HTERT RPE-1 (cell line): ENCODE data around the gene EPHA4.

Source experiments
- in situ Hi-C: fragments of 300-500 bp; cut with MboI; formaldehyde crosslinking; loops from 4 replicates; pipeline ENCODE4 v1.14.3; 2020; ENCODE audit warnings: low sequenced_read_pairs

EPHA4 gene

GRCh38 chr2:221448057-221448843, 123.9 kb downstream of the EPHA4 start:
- in situ Hi-C loops = no loop called here

DNA sequence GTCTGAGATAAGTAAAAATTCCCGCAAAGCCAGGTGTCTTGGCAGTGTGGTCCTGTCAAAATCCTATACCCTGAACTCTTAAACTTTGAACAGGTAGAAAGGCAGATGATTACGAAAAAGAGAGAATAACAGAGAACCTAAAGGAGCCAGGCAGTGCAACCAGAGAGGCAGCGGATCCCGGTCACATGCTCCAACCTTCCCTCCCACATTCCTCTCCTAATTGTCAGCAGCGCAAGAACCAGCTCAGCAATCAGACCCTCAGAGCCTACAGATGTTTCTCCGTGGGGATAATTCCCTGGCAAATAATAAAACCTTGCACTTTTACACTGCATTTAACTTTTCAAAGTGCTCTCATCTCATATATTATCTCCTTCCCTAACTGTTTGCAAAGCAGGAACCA, 124.8 kb downstream of the EPHA4 start:
- in situ Hi-C loops = no loop called here

- in situ Hi-C loops = no loop called here
Observed at GRCh38 chr2:221446140-221446539, 126.0 kb downstream of the EPHA4 start.

DNA sequence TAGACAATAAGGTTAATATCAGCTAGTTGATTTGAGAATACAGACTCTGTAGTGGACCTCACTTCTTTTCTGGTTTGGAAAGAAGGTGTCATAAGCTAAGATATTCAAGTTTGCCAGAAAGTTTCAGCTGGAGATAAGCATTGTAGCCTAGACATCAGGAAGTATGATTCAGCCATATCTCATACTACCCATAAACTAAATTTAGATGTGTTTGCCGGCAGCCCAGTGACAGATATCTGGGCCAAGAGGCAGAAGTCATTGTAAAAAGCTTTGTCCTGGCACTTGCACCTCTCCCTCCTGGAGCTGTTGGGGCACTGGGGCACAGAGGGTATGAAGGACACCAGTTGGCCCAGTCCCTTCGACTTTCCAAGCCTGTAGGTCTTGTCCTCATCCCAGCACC, 128.0 kb downstream of the EPHA4 start:
- in situ Hi-C loops = no loop called here

DNA sequence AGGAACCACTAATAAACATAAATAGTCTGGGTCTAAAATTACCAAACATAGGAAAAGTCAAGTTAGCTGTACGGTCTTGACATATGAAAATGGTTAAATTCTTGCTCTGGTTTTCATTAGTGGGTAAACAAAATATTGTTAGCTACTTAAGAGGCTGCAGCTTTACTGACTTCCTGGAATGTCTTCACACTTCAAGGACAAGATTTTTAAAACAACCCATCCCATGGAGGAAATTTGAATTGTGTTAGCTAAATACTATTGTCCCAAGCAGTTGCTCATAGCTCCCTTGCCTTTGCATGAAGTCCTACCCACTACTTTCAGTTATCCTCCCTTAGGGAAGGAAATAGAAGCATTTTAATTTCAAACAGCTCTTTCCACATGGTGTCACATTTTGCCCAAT, 128.5 kb downstream of the EPHA4 start:
- in situ Hi-C loops = no loop called here

GRCh38 chr2:221442128-221442527, 130.0 kb downstream of the EPHA4 start:
- in situ Hi-C loops = no loop called here

DNA sequence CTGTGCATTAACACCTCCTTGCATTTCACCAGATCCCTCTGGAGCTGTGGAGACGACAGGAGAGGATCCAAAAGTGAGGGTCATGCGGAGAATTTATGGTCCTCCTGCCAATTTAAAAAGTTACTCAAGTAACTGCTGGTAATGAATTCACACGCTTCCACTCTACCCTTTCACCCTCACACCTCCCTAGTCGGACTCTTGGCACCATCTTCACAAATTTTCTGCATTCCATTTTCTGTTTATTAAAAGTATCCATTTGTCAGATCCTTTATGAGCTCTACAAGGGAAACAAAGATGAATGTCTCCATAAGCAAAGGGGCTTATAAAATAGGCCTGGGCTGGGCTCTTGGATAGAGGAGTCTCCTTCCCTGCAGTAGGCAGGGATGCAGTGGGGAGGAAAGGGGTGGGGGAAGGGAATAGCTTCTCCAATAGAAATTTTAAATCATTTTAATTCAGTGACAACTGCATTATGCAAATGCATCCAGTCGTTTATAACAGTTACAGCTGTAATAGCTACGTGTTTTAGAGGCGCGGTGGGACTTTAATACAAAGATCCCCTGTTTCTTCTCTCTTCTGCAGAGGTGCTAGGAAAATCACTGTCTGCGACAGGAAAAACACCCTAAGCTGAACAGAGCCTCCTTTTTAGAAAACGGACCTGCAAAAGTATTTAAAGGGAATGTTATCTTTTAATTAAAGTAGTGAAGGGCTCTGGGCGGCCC, 132.2 kb downstream of the EPHA4 start:
- in situ Hi-C loops = no loop called here

DNA sequence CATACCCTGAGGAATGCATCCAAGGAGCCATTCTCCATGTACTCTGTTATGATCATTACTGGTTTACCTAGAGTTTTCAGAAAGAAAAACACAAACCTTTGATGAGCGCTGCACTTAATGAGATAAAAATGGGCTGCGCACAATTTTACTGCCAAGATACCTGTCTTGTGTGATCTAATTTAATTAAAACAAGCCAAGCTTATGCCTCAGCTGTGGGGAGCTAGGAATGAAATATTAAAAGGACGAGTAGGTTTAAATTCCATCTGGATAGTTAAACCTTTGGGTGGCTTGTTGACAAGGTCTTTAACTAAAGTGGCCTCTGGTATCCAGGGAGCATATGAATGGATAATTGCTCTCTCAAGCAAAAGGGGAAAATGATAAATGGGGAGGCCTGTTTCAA, 135.0 kb downstream of the EPHA4 start:
- in situ Hi-C loops = no loop called here

GRCh38 chr2:221435171-221435570, 136.9 kb downstream of the EPHA4 start:
- in situ Hi-C loops = no loop called here

DNA sequence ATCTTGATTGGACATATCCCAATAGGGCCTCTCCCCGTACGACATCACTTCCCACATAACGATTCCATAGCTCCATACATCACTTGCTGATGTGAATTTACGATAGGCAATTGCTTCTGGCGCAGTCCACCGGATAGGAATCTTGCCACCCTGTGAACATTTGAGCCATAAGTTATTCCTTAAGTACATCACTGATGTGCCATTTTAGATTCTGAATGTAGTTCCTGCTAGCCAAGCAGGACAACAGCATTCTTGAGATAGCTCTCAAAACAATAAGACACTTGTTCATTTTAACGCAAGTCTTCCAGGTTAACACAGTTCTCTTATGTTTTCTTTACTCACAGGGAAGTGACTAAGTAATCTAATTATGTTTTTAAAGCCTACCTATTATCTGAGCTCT, 138.0 kb downstream of the EPHA4 start:
- in situ Hi-C loops = no loop called here

DNA sequence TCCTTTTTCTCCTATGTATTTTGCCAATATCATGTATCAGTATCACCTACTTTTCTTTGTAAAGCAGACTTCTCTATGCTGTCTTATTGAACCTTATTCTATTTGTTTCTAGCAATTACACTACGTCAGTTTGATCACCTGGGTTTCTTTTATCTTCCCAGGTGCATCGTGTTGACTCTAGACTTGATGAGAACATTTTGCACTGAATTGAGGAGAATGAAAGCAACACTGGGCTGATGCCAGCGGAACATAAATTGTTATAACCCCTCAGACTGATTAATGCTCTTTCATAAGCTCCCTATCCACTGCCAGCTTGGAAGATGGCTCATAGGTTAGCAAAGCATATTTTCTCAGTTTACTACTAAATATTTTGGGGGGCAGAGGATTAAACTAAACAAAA, 140.6 kb downstream of the EPHA4 start:
- in situ Hi-C loops = no loop called here

- in situ Hi-C loops = no loop called here
Observed at GRCh38 chr2:221429741-221430491, 142.2 kb downstream of the EPHA4 start.

GRCh38 chr2:221428896-221429295, 143.2 kb downstream of the EPHA4 start:
- in situ Hi-C loops = no loop called here

DNA sequence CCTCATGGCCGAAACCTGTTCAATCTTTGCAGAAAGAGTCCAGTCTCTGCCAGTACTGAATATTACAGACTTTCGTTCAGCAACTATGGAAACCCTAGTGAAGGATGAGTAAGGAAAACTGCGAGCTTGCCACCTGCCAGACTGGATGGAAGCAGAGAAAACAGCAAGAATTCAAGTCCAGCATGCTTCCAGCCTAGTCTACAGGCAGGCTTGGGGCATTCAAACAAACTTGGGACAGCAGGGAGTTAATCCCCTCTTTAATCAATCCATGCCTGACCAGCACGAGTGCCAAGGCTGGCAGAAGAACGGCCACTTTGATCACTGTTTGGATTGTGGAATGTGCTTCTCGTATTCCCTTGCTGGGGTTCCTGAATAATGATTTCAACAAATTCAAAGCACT, 145.2 kb downstream of the EPHA4 start:
- in situ Hi-C loops = no loop called here

- in situ Hi-C loops = no loop called here
Observed at GRCh38 chr2:221425891-221426290, 146.2 kb downstream of the EPHA4 start.

- in situ Hi-C loops = no loop called here
Observed at GRCh38 chr2:221425353-221425752, 146.8 kb downstream of the EPHA4 start.

- in situ Hi-C loops = no loop called here
Observed at GRCh38 chr2:221423210-221423804, 148.8 kb downstream of the EPHA4 start.

- in situ Hi-C loops = no loop called here
Observed at GRCh38 chr2:221422516-221423209, 149.4 kb downstream of the EPHA4 start.

GRCh38 chr2:221420245-221420644, 151.9 kb downstream of the EPHA4 start:
- in situ Hi-C loops = no loop called here

- in situ Hi-C loops = no loop called here
Observed at GRCh38 chr2:221415789-221416188, 156.3 kb downstream of the EPHA4 start.

- in situ Hi-C loops = no loop called here
Observed at GRCh38 chr2:221412978-221413377, 159.1 kb downstream of the EPHA4 start.
